Lung (tissue), 12 donors: Measurements from ENCODE around the gene HID1. TPM values are rescaled to one million over a fixed set of nuclear protein-coding genes. Genes with fewer than 3 reads are reported as not detected.

ENCODE experiments used
- ATAC-seq: fragments of 200-7000 bp; cut with Tn5 transposase; one replicate; pipeline ENCODE4 v1.9.1; 2020; ENCODE audit warnings: moderate number of reproducible peaks; ENCODE audit not compliant: insufficient read depth, low FRiP score
- DNase-seq, 3 donors: peaks; one replicate each; pipeline ENCODE4 v3.0.0-alpha.2; 2013 to 2017
- H3K27ac ChIP-seq, 2 donors: one replicate each; pipeline ENCODE4 v1.5.1; 2013; ENCODE audit warnings: mild to moderate bottlenecking in 2 of 2, moderate library complexity in 2 of 2, control low read depth in 1 of 2, inconsistent platforms in 1 of 2, low read depth in 1 of 2, low read length in 1 of 2
- H3K27me3 ChIP-seq, 3 donors: one replicate each; pipeline ENCODE4 v1.5.1; 2013; ENCODE audit warnings: low read length in 2 of 3; ENCODE audit not compliant: control insufficient read depth in 3 of 3, insufficient read depth in 3 of 3
- H3K36me3 ChIP-seq, 4 donors: one replicate each; pipeline ENCODE4 v1.5.1; 2013; ENCODE audit warnings: low read length in 4 of 4, mild to moderate bottlenecking in 1 of 4, moderate library complexity in 1 of 4; ENCODE audit not compliant: control insufficient read depth in 4 of 4, insufficient read depth in 4 of 4
- H3K4me1 ChIP-seq, 5 donors: one replicate each; pipeline ENCODE4 v1.5.1; 2013; ENCODE audit warnings: low read length in 5 of 5, mild to moderate bottlenecking in 2 of 5, moderate library complexity in 1 of 5; ENCODE audit not compliant: control insufficient read depth in 5 of 5, insufficient read depth in 5 of 5
- H3K4me3 ChIP-seq: one replicate; pipeline ENCODE4 v1.5.1; 2013; ENCODE audit warnings: mild to moderate bottlenecking, control low read depth, moderate library complexity
- H3K9ac ChIP-seq, 2 donors: one replicate each; pipeline ENCODE4 v1.5.1; 2013; ENCODE audit warnings: low read length in 2 of 2, control low read depth in 1 of 2; ENCODE audit not compliant: insufficient read depth in 1 of 2
- H3K9me3 ChIP-seq, 4 donors: one replicate each; pipeline ENCODE4 v1.5.1; 2013; ENCODE audit warnings: low read length in 3 of 4, mild to moderate bottlenecking in 1 of 4, moderate library complexity in 1 of 4; ENCODE audit not compliant: control insufficient read depth in 4 of 4, insufficient read depth in 3 of 4
- CTCF ChIP-seq: IDR thresholded peaks from 2 replicates; pipeline ENCODE4 v1.5.1; 2012; ENCODE audit warnings: mild to moderate bottlenecking; ENCODE audit errors: control extremely low read depth, extremely low read depth
- WGBS, 2 donors: extraction: QIAGEN DNeasy Blood & Tissue Kit; methylation state at CpG; one replicate each; pipeline ENCODE4 v1.1.7; 2013; 5-methylcytosine and 5-hydroxymethylcytosine counted together
- polyA plus RNA-seq, 2 donors: library from polyadenylated mRNA; stranded (reverse); fragments of 200-250 nt; gene quantifications; one replicate each; pipeline ENCODE4 v1.2.1, GENCODE V29; 2013
- total RNA-seq, 2 donors: library from RNA; depleted of rRNA in 1 of 2; stranded (reverse); fragments of >200 nt in 1 of 2; gene quantifications; one replicate each; pipeline ENCODE4 v1.2.1, GENCODE V29; 2014 to 2021
- donor health status: control.
- donor health status: control.
- donor health status: Bipolar disorder and iron deficiency.
- donor health status: healthy.
- donor health status: DM: yes; HTN: yes; CAD: no.

Gene HID1
- total and polyA plus RNA-seq, 4 donors, result 15.2 to 42.1 (median 29.2) TPM

DNA sequence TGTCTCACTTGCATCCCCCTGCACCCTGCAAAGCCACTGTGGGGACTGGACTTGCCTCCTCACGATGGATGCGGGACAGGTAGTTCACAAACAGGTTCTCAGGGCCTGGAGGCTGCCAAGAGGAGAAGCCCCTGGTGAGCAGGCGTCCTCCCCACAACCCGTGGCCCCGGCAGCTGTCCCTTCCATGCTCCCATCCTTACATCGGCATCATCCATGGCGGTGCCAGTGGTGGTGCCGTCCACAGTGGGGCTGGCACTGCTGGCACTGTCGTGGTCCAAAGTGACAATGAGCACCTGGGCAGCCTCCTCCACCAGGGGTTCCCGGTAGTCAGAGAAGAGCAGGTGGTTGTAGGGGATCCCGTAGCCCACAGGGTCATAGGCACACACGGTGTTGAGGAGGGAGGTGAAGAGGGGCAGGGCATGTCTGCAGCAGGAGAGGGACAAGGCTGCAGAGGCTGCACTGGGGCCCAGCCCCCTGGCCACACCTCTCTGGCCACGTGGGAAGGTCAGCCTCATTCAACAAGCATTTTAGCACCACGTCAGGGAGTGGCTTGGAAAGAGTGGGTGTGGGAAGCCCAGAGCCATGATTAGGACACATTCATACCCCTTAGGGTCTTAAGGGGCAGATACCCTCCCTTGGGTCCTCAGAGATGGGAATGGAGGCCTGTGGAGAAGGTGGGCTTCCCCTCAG lies 12.6 kb downstream of the HID1 start:
- Histone ChIP-seq H3K9me3 (no peaks in the 10 kb centered on the region), H3K27ac (no peak overlapping the region), H3K27me3 (no peaks in the 10 kb centered on the region), H3K9ac (no peak overlapping the region), H3K4me3 (no peak overlapping the region), H3K36me3 (peaks cover 0 to 6% (median 0%) of the 10 kb centered on the region in 4 donors), H3K4me1 (peaks cover 0 to 3% (median 0%) of the 10 kb centered on the region in 5 donors)
- 73 to 82% methylated on average over 14 of the region's 14 CpGs for WGBS, 2 donors
- ATAC-seq (no peak), DNase-seq (no peak)
- no peak for TF ChIP-seq CTCF

- no peak overlapping the region for H3K9ac ChIP-seq
- H3K9me3 ChIP-seq, result no peaks in the 10 kb centered on the region
- 50 to 51% methylated on average over 33 of the region's 33 CpGs for whole genome bisulfite sequencing, 2 donors
- peaks cover 0 to 4% (median 0%) of the 10 kb centered on the region in 4 donors for H3K36me3 ChIP-seq
- peak; percentile 72 for TF ChIP-seq CTCF
- no peak overlapping the region for H3K4me3 ChIP-seq
- ATAC-seq (peak; percentile 22), DNase-seq (peak; percentile 51 to 70 (median 60))
- H3K4me1 ChIP-seq, result peaks cover 0 to 3% (median 0%) of the 10 kb centered on the region in 5 donors
- no peak overlapping the region for H3K27ac ChIP-seq
- H3K27me3 ChIP-seq, result no peaks in the 10 kb centered on the region
Observed at GRCh38 chr17:74957935-74958740, 14.4 kb downstream of the HID1 start.

- Histone ChIP-seq H3K9ac (no peak overlapping the region), H3K4me1 (no peaks in the 10 kb centered on the region), H3K36me3 (peaks cover 0 to 11% (median 0%) of the 10 kb centered on the region in 4 donors), H3K27me3 (no peaks in the 10 kb centered on the region), H3K9me3 (no peaks in the 10 kb centered on the region), H3K27ac (no peak overlapping the region), H3K4me3 (no peak overlapping the region)
- no peak for TF ChIP-seq CTCF
- DNase-seq, result no peak
- ATAC-seq, result no peak
- 84 to 88% methylated on average over 4 of the region's 4 CpGs for WGBS, 2 donors
Observed at GRCh38 chr17:74956093-74956492, 16.5 kb downstream of the HID1 start.
